IPS-11a (cell line): ENCODE measurements around the gene REXO5.
A peak's percentile ranks its signal among the peaks of the same experiment; 100 is the strongest.
"Not testable (repeated sequence)": the region's sequence is repeated elsewhere in the genome, so short reads cannot be mapped to it uniquely, and the experiment has no call there.

Experiments used
- H3K4me3 ChIP-seq: one replicate; pipeline ENCODE4 v1.5.1; 2013; ENCODE audit warnings: low read depth, low read length, control low read depth

Gene REXO5, protein sequence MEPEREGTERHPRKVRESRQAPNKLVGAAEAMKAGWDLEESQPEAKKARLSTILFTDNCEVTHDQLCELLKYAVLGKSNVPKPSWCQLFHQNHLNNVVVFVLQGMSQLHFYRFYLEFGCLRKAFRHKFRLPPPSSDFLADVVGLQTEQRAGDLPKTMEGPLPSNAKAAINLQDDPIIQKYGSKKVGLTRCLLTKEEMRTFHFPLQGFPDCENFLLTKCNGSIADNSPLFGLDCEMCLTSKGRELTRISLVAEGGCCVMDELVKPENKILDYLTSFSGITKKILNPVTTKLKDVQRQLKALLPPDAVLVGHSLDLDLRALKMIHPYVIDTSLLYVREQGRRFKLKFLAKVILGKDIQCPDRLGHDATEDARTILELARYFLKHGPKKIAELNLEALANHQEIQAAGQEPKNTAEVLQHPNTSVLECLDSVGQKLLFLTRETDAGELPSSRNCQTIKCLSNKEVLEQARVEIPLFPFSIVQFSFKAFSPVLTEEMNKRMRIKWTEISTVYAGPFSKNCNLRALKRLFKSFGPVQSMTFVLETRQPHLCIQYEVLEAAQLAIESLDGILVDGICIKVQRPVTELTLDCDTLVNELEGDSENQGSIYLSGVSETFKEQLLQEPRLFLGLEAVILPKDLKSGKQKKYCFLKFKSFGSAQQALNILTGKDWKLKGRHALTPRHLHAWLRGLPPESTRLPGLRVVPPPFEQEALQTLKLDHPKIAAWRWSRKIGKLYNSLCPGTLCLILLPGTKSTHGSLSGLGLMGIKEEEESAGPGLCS

DNA sequence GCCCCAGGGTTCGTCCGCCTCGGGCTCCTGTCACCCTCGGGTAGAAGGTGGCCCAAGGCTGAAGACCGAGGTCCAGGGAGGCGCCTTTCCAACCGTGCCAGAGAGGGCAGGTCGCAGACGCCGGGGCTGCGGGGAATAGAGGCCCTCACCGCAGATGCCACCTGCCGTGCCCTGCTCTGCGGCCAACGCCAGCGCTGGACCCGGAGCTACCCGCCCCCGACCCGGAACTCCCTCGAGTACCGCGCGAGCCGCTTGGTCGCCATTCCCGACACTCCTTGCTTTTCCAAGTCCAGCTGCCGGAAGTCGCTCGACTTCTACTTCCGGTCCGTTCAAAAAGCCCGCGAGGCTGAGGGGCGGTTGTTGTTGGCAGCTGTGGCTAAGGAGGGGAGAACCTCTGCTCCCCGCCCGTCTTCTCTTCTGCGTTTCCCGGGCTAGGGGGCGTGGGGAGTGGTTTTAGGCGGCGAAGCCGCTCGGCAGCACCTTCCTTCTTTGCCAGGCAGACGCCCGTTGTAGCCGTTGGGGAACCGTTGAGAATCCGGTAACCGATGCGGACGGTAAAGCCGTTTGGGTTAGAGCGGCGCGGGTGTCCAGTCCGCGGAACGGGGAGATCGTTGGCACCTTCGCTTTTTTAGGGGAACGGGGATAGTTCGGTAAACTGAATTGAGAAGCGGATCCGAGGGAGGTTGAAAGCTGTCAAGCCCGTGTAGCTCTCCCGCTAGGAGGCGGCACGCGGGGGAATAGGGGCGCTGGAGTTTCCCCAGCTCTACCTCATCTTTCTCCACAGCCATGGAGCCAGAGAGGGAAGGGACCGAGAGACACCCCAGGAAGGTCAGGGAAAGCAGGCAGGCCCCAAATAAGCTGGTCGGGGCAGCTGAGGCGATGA is at the start of gene REXO5, which contains the start of gene ERI2:
TSS of gene REXO5 (plus strand) at position 360 of the 883 bp plus-strand sequence. CDS start at position 787, 427 bp downstream.
TSS of gene ERI2 (minus strand) at position 305 of the 883 bp plus-strand sequence. CDS start at position 263, 42 bp downstream.
- peak within 1 kb of the TSS; percentile 82 for H3K4me3 ChIP-seq

DNA sequence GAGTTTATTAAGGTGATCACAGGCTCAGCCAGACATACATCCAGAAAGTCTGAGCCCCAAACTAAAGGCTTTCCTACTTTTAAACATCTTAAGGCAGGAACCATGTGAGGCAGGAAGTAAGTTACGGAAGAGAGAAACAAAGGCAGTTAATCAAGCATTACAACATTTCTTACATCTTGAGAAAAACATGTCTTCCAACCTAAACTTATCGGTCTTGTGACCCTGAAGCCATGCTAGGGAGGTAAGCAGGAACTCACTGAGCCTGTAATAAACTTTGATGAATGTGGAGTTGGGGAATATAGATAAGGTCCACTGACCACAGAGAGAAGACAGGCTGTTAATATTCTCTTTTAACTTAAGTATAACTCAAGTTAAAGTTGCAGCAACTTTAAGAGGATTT is 46.0 kb upstream of the REXO5 start:
- no peak overlapping the region for H3K4me3 ChIP-seq

DNA sequence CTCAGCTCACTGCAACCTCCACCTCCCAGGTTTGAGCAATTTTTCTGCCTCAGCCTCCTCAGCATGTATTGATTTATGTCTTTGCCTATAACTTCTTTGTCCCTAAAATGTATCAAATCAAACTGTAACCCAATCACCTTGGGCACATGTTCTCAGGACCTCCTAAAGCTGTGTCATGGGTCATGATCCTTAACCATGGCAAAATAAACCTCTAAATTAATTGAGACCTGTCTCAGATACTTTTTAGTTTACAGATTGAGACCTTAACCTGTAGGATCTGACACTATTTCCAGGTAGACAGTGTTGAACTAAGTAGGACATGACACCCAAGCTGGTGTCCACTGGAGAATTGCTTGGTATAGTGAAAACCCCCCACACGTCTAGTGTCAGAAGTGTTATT is 45.2 kb upstream of the REXO5 start:
- H3K4me3 ChIP-seq: no peak overlapping the region

DNA sequence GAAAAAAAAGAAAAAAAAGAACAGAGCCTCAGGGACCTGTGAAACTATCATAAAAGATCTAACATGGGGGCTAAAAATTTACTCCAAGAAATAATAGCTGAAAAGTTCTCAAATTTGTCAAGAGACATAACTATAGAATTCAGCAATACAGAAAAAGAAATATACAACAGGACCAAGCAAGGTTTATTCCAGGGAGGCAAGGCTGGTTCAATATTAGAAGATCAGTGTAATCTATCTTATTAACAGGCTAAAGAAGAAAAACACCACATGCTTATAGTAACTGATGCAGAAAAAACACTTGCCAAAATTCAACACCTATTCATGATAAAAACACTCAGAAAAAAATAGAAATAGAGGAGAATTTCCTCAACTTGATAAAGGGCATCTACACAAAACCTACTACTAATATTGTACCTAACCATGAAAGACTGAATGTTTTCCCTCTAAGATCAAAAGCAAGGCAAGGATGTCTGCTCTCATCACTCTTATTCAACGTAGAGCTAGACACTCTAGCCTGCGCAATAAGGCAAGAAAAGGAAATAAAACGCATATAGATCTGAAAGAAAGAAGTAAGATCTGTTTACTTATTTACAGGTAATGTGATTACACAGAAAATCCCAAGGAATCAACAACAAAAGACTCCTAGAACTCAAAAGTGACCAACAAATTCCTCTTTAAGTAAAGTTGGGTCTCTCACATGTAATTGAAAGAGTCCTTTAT is 43.8 kb upstream of the REXO5 start:
- H3K4me3 ChIP-seq: no peak overlapping the region

DNA sequence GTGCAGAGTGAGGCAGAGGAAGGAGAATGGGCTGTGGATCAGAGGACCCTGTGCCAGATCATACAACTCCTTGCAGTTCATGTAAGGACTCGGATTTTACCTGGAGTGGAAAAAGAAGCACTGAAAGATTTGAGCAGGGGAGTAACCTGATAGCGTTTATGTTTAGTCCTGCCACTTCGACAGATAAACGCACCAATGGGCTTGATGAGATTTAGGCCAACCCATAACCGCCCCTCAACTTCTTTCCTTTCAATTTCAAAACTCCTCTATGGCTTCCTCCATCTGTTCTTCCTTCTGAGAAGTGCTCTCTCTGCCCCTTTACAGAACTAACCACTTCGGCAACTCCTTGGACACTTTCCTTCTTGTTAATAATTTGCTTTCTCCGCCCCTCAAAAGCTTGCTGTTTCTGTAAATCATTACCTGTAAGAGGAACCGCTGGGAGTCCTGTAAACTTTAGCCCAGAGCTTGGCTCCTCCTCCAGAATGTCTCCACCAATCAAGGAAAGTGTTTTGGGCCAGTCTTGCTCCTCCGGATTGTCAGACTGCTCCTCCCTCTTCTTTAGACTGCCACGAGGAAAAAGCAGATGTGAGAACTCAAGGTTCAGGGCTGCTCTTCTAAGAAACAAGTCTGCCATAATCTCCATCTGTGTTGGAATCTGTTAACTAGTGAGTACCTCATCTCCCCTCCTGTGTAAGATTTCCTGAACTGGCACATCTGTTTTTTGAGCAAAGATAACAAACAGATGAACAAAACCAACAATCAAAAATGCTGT is 42.7 kb upstream of the REXO5 start, which contains the start of gene ACSM3:
TSS of gene ACSM3 (plus strand) at position 554 of the 772 bp plus-strand sequence. CDS start 6,021 bp downstream, outside the sequence.
- H3K4me3 ChIP-seq: peak within 1 kb of the TSS; percentile 13

DNA sequence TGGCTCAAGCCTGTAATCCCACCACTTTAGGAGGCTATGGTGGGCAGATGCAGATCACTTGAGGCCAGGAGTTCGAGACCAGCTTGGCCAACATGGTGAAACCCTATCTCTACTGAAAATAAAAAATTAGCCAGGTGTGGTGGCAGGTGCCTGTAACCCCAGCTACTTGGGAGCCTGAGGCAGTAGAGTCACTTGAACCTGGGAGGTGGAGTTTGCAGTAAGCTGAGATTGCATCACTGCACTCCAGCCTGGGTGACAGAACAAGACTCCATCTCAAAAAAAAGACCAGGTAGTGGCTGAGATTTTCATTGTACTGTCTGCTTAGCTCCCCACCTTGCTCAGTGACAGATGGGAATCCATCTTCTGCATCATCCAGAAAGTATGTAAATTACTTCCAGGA is 41.9 kb upstream of the REXO5 start:
- H3K4me3 ChIP-seq: not testable (repeated sequence)

DNA sequence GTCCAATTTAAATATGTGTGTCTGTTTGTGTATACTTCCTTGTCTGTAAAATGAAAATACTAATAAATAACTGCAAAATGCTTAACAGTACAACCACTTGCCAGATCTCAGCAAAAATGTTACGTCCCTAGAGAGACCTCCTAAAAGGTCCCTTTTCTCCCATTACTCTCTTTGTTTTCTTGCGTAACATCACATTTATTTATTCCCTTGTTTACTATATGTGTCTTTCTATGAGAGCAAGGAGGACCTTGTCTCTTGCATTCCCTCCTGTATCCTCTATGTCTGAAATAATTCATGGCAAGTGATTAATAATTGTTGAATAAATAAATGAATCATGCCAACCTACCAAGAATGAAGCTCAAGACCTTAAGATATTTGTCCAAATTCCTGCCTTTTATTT is 40.6 kb upstream of the REXO5 start:
- no peak overlapping the region for H3K4me3 ChIP-seq

DNA sequence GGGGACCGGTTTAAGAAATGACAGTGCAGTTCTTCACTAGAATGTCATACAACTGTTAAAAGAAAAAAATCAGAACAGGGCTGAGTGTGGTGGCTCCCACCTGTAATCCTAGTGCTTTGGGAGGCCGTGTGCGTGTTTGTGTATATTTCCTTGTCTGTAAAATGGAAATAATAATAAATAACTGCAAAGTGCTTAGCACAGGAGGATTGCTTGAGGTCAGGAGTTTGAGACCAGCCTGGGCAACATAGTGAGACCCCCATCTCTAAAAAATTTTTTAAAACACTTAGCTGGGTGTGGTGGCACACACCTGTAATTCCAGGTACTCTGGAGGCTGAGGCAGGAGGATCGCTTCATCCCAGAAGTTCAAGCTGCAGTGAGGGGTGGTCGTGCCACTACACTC is 40.0 kb upstream of the REXO5 start:
- no peak overlapping the region for H3K4me3 ChIP-seq

DNA sequence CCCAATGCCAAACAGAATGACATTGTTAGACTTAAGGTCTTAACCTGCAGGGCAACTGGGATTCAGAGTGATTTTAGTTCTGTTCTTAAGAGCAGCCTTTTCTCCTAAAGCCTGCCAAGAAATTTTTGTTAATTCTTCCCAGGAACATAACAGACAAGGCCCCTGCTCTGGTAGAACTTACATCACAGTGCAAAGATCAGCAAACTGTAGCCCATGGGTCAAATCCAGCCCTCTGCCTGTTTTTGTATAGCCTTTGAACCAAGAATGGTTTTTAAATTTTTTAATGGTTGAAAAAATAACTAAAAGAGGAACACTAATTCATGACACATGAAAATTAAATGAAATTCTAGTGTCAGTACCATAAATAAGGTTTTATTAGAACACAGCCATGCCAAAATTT is 38.8 kb upstream of the REXO5 start:
- H3K4me3 ChIP-seq: no peak overlapping the region

DNA sequence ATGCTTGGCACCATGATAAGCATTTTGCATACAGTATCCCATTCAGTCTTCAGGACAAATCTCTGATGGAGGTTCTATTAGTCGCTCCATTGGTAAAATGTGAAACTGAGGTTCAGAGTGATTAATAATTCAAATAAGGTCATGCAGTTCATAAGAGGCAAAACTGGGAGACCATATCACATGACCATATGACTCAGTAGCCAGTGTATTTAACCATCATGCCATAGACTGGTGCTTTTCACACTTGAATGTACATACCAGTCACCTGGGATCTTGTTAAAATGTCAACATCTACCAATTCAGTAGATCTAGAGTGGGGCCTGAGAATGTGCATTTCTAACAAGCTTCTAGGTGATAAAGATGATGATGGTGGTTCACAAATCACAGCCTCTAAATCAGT is 38.2 kb upstream of the REXO5 start:
- H3K4me3 ChIP-seq: no peak overlapping the region

DNA sequence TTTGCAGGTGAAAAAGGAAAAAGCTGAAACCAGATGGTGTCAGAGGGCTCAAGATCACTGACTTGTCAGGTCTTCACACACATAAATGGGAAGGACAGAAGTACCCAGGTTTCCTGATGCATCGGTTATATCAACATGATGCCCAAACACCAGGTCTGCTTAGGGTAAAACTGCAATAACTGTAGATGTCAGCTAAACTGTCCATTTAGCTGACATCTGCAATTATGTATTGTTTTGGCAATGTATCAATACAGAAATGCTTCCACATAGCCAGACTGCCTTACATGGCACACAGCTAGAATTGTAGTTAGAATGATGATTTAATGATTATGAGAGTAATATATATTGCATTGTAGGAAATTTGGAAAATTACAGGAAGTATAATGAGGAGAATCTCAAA is 37.5 kb upstream of the REXO5 start:
- H3K4me3 ChIP-seq: no peak overlapping the region

DNA sequence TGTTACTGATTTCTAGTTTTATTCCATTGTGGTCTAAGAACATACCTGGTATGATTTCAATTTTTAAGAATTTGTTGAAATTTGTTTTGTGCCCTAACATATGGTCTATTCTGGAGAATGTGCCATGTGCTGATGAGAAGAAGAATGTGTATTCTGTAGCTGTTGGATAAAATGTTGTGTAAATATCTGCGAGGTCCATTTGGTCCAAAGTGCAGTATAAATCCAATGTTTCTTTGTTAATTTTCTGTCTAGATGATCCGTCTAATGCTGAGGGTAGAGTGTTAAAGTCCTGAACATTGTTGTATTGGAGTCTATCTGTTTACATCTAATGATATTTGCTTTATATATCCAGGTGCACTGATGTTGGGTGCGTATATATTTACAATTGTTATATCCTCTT is 32.6 kb upstream of the REXO5 start:
- H3K4me3 ChIP-seq: no peak overlapping the region

DNA sequence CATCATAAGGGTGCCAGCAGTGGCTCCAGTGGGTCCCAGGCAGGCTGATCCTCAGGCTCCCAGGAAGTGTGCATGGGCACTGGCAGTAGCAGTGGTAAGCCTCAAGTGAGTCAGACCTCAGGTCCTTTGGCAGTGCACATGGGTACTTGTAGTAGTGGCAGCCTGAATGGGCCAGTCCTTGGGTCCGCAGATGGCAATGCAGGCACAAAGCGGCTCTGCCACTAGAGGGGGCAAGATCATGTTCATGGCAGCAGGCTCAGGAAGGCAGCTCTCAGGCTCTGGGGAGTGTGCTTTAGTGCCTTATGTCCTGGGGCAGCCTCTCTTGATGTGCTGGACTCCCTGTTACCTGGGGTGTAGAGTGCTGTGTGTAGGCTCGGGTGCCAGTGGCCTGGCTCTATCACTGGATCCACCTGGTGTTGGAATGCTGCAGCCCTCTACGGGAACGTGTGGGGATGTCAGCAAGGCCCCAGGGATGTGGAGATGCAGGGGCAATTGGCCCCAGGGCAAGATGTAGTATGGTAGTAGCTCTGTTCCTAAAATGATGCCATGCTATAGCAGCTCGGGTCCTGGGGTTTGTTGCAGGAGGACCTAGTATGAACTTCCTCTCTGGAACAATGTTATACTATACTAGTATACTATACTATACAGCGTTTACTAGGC is 31.5 kb upstream of the REXO5 start:
- H3K4me3 ChIP-seq: no peak overlapping the region

DNA sequence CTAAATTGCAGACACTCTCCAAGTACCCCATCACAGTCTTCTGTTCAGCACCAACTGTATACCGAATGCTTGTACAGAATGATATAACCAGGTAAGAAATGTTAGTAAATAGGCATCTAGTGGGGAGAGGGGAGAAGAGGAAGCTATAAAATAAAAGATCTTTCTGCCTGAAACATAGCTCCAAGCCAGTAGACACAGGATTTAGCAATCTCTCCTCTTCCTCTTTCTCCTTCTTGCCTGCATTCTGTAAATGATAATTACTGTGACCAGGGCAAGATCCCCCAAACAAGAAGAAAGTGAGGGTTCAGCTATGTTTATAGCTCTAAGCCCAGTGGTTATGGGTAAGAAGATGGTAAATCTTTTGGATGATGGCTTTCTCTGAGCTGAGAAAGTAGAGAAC is 24.6 kb upstream of the REXO5 start:
- H3K4me3 ChIP-seq: no peak overlapping the region

DNA sequence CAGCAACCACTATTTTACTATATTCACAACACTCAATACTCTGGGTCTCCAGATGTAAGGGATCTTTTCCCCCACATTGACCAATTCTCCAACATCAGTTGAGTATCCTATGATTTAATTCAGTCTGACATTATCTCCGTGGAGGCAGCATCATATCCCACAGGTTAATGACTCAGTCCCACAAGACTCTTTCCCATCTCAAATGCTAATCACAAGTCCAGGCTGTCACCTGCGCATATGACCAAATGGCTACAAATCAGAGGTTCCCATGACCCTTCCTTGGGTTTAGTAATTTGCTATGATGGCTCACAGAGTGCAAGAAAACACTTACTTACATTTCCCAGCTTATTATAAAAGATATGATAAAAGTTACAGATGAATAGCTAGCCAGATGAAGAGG is 23.9 kb upstream of the REXO5 start:
- no peak overlapping the region for H3K4me3 ChIP-seq

DNA sequence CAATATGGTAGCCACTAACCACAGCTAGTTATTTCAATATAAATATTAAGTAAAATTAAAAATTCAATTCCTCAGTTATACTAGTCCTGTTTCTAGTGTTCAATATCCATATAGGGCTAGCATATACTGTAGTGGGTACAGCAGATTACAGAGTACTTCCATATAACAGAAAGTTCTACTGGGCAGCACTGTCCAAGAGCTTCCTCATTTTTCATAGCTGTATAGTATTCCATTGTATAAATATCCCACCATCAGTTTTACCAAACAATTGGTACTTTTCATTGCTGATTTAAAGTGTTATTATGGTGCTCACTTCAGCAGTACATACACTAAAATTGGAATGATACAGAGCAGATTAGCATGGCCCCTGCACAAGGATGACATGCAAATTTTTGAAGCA is 22.1 kb upstream of the REXO5 start:
- no peak overlapping the region for H3K4me3 ChIP-seq

DNA sequence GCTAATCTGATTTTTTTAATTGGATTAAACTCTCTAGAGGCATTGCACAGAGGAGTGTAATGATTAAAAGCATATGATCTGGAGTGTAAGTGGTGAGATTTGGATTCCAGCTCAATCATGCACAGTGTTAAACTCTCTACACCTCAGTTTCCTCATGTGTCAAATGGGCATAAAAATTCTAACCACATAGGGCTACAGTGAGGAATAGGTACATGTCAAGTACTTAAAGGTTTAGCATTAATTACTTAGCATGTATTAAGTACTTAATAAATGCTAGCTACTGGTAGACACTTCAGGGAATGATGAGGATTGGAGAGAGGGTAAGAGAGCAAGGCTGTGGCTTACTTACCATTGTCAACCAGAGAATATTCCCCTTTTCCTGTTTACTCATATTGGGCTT is 17.2 kb upstream of the REXO5 start:
- H3K4me3 ChIP-seq: no peak overlapping the region

DNA sequence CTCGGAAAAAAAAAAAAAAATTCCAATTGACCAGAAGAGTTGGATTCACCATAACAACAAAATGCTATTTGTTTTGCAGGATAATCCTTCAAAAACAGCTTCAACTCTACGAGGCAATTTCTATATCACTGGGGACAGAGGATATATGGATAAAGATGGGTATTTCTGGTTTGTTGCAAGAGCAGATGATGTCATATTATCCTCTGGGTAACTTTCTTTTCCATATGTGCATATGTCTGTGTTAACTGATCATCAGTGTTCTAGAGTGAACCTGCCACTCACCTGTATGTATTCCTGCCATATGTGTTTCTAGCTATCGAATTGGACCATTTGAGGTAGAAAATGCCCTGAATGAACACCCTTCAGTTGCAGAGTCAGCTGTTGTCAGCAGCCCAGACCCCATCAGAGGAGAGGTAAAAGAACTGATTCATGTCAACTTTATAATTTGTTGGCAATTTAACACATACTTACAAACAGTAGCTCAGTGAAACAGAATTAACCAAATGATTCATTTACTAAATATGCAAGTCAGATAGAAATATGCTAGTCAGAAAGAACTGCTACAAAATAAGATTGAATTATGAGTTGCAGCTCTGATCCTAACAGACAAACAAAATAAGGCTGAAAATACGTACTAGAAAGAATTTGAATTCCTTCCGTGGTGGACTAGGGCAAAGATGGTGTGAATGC is 14.3 kb upstream of the REXO5 start:
- no peak overlapping the region for H3K4me3 ChIP-seq

DNA sequence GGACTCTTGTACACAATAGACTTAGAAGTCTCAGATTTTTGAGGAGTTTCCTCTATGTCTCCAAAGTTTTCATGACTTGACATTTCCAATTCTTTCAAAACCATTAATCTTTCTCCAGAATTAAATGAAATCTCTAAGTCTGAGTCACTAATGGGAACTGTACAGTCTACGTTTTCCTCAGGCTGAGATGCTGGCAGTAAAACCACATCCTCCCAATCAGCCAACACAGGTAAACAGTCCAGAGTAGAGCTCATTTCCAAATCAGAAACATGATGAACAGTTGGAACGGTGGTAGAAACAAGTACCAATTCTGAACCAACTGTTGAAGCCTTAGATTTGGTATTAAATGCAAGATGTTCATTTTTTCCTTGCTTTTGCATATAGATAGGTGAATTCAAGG is 8.0 kb upstream of the REXO5 start:
- no peak overlapping the region for H3K4me3 ChIP-seq
